ENCODE data around the gene AP2B1.
A peak's percentile ranks its signal among the peaks of the same experiment; 100 is the strongest.
"Not testable (repeated sequence)": the region's sequence is repeated elsewhere in the genome, so short reads cannot be mapped to it uniquely, and the experiment has no call there.

The AP2B1 gene

GRCh38 chr17:35703308-35703707 is 116.2 kb downstream of the AP2B1 start:
- DNase-seq, result not testable (repeated sequence)

GRCh38 chr17:35705230-35705629 is 118.1 kb downstream of the AP2B1 start:
- DNase-seq, result no peak

GRCh38 chr17:35705705-35706104 is 118.6 kb downstream of the AP2B1 start:
- no peak for DNase-seq

- DNase-seq, result no peak
Measured at GRCh38 chr17:35708149-35708548, 121.0 kb downstream of the AP2B1 start.

GRCh38 chr17:35708951-35709350 is 121.8 kb downstream of the AP2B1 start:
- DNase-seq, result no peak

GRCh38 chr17:35709874-35710273 is 122.8 kb downstream of the AP2B1 start:
- no peak for DNase-seq

GRCh38 chr17:35710950-35711349 is 123.8 kb downstream of the AP2B1 start:
- no peak for DNase-seq

- no peak for DNase-seq
Measured at GRCh38 chr17:35713069-35713728, 126.1 kb downstream of the AP2B1 start.

GRCh38 chr17:35714988-35715387 is 127.9 kb downstream of the AP2B1 start:
- no peak for DNase-seq

GRCh38 chr17:35715416-35715815 is 128.3 kb downstream of the AP2B1 start:
- no peak for DNase-seq

- no peak for DNase-seq
Measured at GRCh38 chr17:35716173-35716572, 129.1 kb downstream of the AP2B1 start.

- no peak for DNase-seq
Measured at GRCh38 chr17:35716897-35717465, 129.9 kb downstream of the AP2B1 start.

GRCh38 chr17:35717475-35717874 is 130.4 kb downstream of the AP2B1 start:
- no peak for DNase-seq

- DNase-seq, result no peak
Measured at GRCh38 chr17:35723735-35724134, 136.6 kb downstream of the AP2B1 start.

GRCh38 chr17:35725058-35725457 is 137.9 kb downstream of the AP2B1 start:
- no peak for DNase-seq

- DNase-seq, result no peak
Measured at GRCh38 chr17:35725802-35726126, 138.6 kb downstream of the AP2B1 start.

GRCh38 chr17:35726127-35726952 is 139.2 kb downstream of the AP2B1 start:
- DNase-seq, result no peak

- no peak for DNase-seq
Measured at GRCh38 chr17:35726953-35727460, 139.9 kb downstream of the AP2B1 start.

- DNase-seq, result no peak
Measured at GRCh38 chr17:35727635-35728034, 140.5 kb downstream of the AP2B1 start.

GRCh38 chr17:35728551-35728950 is 141.4 kb downstream of the AP2B1 start:
- DNase-seq, result no peak

GRCh38 chr17:35729405-35729833 is 142.3 kb downstream of the AP2B1 start:
- no peak for DNase-seq

GRCh38 chr17:35730400-35731005 is 143.4 kb downstream of the AP2B1 start:
- no peak for DNase-seq

GRCh38 chr17:35731239-35731916 is 144.3 kb downstream of the AP2B1 start, which contains the start of gene RASL10B:
RASL10B (plus strand) TSS chr17:35731639; CDS start chr17:35735185, 3,546 bp downstream.
- peak; percentile 46 for DNase-seq

Data from NCI-H1092 treated with DMSO at 0.1 percent for 48 hours (cell line).